SIG-M5 treated with dmso at 0.1 percent for 504 hours (cell line): ENCODE measurements around the gene ULK3.
A peak's percentile ranks its signal among the peaks of the same experiment; 100 is the strongest.

Source experiments
- DNase-seq: peaks from one replicate; lab custom pipeline; 2025; ENCODE audit not compliant: unreplicated experiment; lab: John Stamatoyannopoulos, UW

ULK3 gene

DNA sequence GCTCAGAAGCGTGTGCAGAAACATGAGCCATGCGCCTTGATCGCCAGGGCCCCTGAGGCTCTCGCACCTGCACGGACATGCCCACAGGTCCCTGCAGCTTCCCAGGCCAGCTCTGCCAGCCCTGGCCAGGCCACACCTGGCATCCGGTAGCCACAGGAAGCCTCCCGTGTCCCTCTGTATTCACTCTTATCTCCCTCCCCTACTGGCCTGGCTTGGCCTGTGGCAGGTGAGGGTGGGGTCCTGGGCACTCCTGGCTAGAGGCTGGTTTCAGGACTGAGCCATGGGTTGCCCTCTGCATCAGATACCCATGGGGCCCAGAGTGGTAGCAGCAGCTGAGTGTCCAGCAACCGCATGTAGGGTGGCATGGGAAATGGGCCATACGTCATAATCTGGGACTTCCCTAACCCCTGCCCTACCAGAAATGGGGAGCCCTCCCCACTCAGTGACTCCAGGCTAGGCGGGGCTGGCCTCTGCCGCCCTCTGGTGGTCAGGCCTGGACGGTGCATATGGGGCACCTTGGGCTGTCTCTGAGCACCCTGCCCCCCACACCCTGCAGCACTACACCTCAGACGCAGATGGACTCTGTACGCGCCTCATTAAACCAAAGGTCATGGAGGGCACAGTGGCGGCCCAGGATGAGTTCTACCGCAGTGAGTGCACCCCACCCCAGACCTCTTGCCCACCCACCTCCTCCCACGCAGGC, 42.9 kb downstream of the ULK3 start:
- peak; percentile 77 for DNase-seq

DNA sequence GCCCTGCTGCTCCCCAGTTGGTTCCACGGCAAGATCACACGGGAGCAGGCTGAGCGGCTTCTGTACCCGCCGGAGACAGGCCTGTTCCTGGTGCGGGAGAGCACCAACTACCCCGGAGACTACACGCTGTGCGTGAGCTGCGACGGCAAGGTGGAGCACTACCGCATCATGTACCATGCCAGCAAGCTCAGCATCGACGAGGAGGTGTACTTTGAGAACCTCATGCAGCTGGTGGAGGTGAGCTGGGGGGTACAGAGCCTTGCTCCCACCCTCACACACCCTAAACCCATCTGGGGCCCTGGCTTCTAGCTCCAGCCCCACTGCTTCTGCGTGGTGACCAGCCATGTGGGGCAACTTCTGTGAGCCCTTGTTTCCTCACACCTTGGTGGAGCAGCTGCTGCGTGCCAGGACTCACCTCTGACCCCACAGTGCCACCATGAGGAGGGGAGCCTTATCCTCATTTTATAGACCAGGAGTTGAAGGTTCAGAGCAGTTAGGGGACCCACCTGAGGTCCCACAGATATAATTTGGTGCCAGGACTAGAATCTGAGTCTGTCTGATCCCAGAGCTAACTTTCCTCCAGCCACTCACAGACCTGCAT, 43.6 kb downstream of the ULK3 start:
- no peak for DNase-seq

DNA sequence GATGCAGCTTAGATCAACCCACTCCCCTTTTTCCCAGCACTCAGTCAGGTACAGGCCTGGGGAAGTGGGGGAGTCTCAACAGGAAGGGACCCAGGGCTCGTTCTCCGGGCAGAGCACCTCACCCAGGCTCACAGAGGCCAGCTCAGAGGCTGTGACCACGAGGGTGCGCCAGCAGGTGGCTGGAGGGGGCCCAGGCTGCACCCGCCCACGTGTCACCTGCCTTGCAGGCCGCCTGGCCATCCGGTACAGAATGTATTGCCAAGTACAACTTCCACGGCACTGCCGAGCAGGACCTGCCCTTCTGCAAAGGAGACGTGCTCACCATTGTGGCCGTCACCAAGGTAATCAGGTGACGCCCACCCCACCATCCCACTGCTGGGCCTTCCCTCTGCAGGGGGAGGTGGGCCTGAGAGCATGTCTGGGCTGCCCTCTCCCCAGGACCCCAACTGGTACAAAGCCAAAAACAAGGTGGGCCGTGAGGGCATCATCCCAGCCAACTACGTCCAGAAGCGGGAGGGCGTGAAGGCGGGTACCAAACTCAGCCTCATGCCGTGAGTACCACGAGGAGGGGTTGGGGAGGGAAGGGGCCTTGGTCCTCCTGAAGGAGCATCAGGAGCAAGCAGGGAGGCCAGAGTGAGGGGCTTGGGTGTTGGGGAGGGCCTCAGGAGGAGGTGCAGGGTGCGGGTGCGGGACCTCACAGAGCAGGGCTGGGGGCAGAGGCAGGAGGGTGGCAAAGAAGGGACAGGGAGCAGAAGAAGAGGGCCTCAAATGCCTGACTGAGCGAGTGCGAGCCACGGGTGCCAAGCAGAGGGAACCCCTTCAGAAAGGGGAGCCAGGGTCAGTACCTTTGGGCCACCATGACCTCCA, 44.3 kb downstream of the ULK3 start:
- no peak for DNase-seq

DNA sequence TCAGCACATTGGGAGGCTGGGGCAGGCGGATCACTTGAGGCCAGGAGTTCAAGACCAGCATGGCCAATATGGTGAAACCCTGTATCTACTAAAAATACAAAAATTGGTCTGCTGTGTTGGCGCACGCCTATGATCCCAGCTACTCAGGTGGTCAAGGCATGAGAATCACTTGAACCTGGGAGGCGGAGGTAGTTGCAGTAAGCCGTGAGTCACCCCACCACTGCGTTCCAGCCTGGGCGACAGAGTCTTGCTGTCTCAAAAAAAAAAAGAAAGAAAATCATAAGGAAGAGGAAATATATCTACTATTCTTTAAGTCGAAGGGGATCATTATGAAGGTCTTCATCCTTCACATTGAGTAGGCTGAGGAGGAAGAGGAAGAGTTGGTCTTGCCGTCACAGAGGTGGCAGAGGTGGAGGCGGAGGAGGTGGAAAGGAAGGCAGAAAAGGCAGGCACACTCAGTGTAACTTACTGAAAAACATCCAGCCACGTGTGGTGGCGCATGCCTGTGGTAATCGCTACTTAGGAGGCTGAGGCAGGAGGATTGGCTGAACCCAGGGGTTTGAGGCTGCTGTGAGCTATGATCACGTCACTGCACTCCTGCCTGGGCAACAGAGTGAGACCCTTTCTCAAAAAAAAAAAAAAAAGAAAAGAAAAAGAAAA, 46.9 kb downstream of the ULK3 start:
- DNase-seq: no peak

DNA sequence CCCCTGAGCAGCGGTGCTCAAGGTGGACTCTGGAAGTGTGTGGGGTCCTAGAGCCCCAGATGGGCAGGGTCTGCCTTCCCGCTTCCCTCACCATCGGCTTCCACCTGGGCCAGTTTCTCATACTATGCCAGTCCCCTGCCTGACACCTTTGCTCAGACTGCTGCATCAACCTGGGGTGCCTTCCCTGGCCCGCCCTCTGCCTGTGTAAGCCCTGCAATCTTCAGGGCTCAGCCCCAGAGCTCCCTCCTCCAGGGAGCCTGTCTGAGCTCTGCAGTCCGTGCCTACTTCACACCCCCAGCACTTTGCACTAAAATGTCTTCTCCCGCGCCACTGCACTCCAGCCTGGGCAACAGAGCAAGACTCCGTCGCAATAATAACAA, 48.0 kb downstream of the ULK3 start:
- DNase-seq: no peak

DNA sequence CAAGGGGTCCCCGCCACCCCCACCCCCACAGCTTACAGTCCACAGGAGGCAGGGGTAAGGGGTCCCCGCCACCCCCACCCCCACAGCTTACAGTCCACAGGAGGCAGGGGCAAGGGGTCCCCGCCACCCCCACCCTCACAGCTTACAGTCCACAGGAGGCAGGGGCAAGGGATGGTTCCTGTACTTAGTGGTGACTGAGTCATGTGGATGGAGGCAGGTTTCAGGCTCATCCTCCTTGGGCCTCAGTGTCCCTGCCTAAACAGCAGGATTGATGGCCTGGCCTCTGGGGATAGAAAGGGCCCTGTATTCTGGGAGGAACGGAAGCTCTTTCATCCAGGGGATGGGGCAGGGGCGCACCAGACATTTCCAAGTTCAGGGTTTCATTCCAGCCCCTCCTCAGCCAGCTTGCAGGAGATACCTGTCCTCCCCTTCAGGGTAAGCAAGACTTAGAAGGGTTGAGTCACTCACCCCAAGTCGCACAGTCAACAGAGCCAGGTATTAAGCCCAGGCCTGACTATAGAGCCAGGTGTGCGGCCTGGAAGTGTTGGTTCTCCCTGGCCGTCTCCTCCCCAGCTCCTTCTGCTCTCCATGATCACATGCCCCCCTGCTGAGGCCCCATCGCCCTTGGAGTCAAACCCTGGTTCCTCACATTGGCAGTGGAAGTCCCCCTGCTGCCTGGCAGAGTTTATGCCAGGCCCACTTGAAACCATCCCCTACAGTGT, 48.5 kb downstream of the ULK3 start:
- DNase-seq: no peak

DNA sequence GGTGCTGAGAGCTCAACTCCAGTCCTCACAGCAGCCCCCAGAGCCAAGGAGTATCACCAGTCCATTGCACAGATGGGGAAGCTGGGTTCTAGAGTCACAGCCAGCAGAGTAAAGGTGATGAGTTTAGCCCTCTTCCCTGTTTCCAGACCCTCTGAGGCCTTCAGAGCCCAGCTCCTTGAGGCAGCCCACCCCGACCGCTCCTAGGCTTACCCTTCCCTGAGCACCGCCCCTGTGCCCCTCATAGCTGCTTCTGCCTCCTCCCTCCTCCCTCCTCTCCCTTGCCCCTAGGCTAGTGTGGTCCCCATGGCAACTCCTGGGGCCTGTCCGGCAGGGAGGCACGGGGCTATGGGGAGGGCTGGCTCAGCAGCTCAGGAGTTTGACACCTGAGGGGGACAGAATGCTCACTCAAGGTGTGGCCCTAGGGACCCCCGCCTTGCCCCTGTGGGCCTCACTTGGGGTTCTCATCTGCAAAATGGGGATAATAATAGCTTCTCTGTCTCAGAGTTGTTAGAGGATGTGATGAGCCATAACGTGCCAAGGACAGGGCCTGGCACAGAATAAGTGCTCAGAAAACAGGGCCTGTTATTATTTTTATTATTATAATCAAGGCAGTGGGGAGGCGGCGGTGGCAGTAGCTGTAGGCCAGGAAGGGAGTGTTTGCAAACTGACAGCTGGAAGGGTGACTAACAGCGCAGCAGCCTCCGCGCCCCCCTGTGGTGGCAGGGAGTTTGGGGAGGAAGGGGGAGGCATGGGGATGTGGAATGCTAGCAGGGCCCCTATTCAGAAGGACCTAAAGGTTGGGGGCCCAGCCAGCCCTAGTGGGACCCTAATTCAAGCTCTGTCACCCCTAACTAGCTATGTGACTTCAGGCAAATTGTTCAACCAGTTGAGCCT, 49.6 kb downstream of the ULK3 start:
- DNase-seq: peak; percentile 35

DNA sequence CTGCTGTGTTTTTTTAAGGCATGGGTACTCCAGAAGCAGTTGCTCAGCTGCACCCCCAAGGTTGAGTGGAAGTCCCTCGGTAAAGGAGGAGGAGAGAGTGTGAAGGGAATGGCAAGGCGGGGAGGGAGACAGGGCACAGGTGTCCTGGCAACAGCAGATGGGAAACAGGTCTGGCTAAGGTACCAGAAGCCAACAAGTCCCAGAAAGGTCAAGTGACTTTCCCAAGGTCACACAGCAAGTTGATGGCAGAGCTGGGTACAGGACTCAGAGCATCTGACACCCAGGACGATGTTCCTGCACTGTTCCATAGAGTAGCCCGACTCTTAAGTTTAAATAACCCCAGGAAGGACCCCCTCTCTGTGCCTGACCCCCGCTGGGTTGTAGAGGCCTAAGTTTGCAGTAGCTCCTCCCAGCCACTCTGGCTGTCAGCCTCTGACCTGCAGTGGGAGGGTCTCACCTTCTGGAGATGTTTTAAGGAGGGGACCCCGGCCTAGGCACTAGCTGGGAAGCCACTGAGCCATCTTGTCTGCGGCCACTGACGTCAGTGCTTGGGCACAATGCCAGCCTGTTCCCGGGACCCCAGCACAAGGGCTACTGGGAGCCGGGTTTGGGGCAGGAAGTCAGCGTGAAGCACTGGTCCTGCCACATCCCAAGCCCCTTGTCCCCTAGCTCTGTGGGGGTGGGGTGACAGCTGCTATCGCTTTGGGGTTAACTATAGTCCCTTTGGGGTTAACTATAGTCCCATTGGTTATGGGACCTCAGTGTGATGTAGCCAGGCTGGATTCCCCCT, 50.5 kb downstream of the ULK3 start:
- no peak for DNase-seq

DNA sequence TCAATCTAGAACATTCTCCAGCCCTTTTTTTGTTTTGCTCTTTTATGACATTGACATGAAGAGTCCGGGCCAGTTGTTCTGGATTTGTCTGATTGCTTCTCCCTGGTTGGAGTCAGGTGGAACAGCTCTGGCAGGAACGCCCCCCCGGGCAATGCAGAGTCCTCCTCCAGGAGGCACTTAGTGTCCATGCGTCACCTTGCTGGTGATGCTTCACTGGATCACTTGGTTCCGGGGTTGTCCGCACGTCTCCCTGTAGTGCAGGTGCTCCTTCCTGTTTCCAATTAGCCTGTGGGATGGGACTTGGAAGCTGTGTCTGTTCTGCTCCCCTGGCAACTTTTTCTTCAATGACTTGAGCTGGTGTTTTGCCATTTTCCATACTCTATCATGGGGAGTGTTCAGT, 51.3 kb downstream of the ULK3 start:
- no peak for DNase-seq

DNA sequence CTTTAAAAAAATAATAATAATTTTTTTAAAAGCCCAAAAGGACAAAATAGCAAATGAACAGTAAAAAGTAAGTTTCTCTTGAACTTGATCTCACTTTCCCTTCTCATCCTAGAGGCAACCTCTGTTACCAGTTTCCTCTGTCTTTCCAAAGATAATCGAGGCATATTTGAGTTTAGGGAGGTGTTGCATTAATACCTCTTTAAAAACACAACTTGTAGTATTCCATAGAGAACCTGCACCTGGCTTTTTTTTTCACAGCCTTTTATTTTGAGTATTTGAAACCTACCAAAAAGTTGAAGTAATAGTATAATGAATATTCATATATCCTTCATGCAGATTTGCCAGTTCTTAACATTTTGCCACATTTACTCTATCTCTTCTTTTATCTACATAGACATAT, 51.9 kb downstream of the ULK3 start:
- no peak for DNase-seq

DNA sequence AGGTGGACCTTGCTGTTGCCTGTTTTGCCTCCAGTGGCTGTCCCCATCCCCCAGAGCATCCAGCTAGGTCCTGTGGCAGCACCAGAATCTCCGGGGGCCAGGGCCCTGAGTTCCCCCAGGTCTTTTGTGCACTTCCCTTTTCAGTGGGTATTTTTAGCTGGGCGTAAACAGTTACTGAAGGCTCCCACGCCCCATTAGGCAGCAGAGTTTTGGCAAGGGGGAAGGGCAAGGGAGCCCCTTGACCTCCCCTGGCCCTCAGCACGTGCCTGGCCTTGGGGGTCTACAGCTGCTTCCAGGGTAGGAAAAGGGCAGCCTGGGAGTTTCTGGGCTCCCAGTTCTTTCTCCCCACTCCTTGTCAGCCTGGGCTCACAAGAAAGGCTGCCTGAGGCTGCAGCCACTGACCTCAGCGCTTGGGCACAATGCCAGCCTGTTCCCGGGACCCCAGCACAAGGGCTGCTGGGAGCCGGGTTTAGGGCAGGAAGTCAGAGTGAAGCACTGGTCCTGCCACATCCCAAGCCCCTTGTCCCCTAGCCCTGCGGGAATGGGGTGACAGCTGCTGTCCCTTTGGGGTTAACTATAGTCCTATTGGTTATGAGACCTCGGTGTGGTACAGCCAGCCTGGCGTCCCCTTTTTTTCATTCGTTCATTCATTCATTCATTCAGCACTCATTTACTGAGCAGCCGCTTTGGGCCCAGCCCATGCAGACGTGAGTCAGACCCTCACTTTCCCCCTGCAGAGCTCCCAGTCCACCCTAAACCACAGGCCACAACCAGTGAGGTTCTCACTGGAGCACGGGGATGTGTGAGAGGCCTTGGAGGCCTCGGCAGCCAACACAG, 52.7 kb downstream of the ULK3 start:
- peak; percentile 88 for DNase-seq

DNA sequence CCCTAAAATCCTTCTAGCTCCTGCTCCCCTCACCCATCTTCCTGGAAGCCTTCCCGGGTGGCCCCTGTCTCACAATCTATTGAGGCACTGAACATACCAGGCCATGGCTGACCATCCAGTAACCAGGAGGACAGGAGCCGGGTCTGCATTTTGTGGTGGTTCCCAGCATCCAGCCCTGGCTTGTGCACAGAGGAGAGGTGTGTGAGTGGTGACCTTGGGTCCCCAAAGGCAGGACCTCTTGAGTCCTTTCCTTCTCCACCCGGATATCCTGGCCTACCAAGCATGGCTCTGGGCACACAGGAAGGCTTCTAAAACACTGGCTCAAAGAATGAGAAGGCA, 53.2 kb downstream of the ULK3 start:
- DNase-seq: no peak

DNA sequence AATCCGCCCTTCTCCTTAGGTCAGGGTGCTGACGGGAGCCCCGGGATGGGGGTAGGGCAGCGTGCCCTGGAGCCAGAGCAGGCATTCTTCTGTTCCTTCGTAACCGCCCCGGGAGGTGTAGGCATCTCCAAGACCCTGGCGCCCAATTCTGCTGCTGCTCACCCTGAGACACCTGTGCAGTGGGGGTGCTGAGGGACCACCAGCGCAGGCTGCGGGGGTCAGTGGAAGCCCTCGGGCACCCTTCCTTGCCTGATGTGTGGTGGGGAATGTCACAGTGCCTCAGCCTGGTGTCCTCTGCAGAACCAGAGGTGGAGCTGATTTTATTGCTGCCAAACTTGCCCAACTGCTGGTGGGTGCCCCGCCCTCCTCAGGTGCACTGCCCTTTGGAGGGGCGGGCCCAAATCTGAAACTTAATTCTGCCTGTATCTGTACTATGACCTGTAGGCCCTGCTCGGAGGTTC, 53.8 kb downstream of the ULK3 start:
- peak; percentile 28 for DNase-seq

DNA sequence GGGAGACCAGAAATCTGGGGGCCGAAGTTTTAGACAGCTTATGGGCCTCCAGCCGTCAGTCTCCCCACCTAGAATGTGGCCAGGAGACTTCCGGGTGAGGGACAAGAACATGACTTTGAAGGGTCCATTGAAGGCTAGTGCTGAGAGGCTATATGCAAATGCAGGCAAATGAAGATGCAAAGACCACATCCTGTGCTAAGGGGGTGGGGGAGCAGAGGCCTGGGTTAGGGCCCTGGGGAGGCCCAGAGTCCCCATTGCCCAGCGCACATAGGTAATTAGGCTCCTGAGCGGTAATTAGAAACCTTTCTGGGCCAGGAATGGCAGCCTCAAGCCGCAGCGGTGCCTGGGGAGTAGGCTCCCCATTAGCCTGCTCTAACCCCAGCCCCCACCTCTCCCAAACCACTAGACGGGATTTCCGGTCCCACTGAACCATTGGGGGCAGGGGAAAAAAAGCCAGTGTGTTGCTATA, 54.2 kb downstream of the ULK3 start:
- peak; percentile 45 for DNase-seq

DNA sequence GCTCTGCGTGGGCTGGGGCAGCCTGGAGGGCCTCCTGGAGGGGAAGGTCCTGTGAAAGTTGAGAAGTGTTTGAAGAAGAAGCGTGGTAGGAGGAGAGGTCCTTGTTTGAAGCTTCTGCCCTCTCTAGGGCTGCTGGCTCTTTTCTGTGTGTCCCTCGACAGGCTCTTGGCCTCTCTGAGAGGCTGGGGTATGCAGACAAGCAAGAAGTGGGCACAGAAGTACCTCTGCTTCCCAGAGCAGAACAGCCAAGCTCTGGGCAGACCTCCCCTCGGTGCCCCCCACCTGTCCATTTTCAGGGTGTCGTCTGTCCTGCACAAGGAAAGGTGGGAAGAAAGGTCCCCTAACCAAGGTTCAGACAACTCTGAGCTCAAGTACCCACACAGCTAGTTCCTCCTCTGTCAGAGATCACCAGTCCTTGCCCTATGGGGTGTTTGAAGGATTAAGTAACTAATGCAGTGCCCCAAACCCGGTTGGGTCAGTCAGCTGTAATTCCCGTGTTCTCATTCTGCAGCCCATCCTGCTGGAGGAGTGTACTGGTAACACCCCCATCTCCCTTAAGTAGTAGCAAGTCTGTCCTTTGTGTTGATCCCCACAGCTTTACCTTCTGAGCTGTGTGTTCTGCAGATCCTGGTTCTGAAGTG, 54.8 kb downstream of the ULK3 start:
- DNase-seq: peak; percentile 54

DNA sequence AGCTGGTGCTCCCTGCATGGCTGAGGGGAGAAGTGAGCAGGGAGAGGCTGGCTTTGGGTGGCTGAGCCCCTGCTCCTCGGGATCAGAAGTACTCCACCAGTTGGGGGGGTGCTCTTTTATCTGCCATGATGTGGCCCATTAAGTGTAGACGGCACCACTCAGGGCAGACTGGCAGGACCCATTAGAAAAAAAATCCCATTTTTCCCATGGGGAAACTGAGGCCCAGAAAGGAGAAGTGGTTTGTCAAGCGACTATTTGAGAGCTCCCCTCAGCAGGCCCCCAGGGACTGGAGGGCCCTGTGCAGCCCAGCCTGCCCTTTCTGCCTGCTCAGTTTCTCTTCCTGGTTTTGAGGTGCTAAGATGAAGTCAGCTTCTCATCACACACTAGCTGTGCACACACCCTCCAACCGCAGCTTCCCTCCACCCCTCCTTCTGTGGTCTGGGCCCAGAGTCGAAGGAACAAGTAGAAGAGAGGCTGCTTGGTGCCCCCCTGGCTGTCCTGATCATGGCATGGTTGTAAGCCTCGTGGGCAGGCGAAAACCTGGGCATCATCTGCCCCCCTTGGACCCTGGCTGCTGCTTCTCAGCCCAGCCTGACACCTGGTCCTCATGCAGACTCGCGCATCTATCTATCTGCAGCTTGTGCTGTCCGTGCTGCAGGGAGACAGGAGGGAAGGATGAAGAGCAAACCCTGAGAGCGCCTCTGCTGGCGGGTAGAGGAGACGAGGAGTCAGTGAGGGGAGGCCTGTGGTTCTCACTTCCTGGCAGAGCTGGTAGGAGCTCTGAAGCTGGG, 55.5 kb downstream of the ULK3 start:
- peak; percentile 97 for DNase-seq
